Keratinocyte (primary cell): ENCODE results near the gene OTOS. TPM values are rescaled to one million over a fixed set of nuclear protein-coding genes. Genes with fewer than 3 reads are reported as not detected.

Experiments used
- DNase-seq: peaks from one replicate; pipeline ENCODE4 v3.0.0-alpha.2; 2011; ENCODE audit warnings: low read depth, missing footprints, low spot score
- FAIRE-seq: peaks from 2 replicates; lab custom pipeline; 2011; peaks lifted over from hg19 to GRCh38; lab: Jason Lieb, UNC
- H2AFZ ChIP-seq: 2 replicates; pipeline ENCODE4 v1.6.0; 2012; ENCODE audit warnings: low read length, control low read depth, inconsistent platforms; ENCODE audit not compliant: control insufficient read depth
- H3K27ac ChIP-seq: 2 replicates; pipeline ENCODE4 v1.5.1; 2011; ENCODE audit warnings: low read length; ENCODE audit not compliant: control insufficient read depth, insufficient read depth
- H3K27me3 ChIP-seq: 3 replicates; pipeline ENCODE4 v1.6.0; 2011; ENCODE audit warnings: low read length; ENCODE audit not compliant: control insufficient read depth, insufficient read depth; ENCODE audit errors: extremely low read depth
- H3K36me3 ChIP-seq, 2 experiments: 2 replicates in 1 of 2; 3 replicates in 1 of 2; pipeline ENCODE4 v1.5.1; 2011; ENCODE audit warnings: low read length in 2 of 2, mild to moderate bottlenecking in 1 of 2; ENCODE audit not compliant: control insufficient read depth in 2 of 2, insufficient read depth in 2 of 2; ENCODE audit errors: extremely low read depth in 1 of 2
- H3K4me1 ChIP-seq: 3 replicates; pipeline ENCODE4 v1.5.1; 2011; ENCODE audit warnings: low read length; ENCODE audit not compliant: control insufficient read depth, insufficient read depth; ENCODE audit errors: extremely low read depth
- H3K4me2 ChIP-seq: 3 replicates; pipeline ENCODE4 v1.6.0; 2011; ENCODE audit warnings: low read depth, low read length; ENCODE audit not compliant: control insufficient read depth, insufficient read depth; ENCODE audit errors: extremely low read depth
- H3K4me3 ChIP-seq, 3 experiments: fragments of 200-600 bp in 1 of 3; sonication (generic) in 1 of 3; 2 replicates in 2 of 3; 3 replicates in 1 of 3; pipeline ENCODE4 v1.5.1; 2011 to 2016; ENCODE audit warnings: low read length in 3 of 3, mild to moderate bottlenecking in 3 of 3, control low read depth in 2 of 3, inconsistent platforms in 1 of 3, low read depth in 1 of 3, mixed read lengths in 1 of 3, mixed run types in 1 of 3, moderate library complexity in 1 of 3; ENCODE audit not compliant: control insufficient read depth in 2 of 3, insufficient read depth in 2 of 3; ENCODE audit errors: extremely low read depth in 1 of 3
- H3K79me2 ChIP-seq: 2 replicates; pipeline ENCODE4 v1.6.0; 2012; ENCODE audit warnings: low read length; ENCODE audit not compliant: control insufficient read depth, insufficient read depth
- H3K9ac ChIP-seq: 3 replicates; pipeline ENCODE4 v1.6.0; 2011; ENCODE audit warnings: low read length; ENCODE audit not compliant: control insufficient read depth, insufficient read depth; ENCODE audit errors: extremely low read depth
- H3K9me1 ChIP-seq: 3 replicates; pipeline ENCODE4 v1.6.0; 2011; ENCODE audit warnings: low read length; ENCODE audit not compliant: control insufficient read depth, insufficient read depth; ENCODE audit errors: extremely low read depth
- H3K9me3 ChIP-seq: 2 replicates; pipeline ENCODE4 v1.5.1; 2012; ENCODE audit warnings: low read depth, low read length; ENCODE audit not compliant: control insufficient read depth
- H4K20me1 ChIP-seq: 3 replicates; pipeline ENCODE4 v1.6.0; 2011; ENCODE audit warnings: low read length; ENCODE audit not compliant: control insufficient read depth, insufficient read depth; ENCODE audit errors: extremely low read depth
- EZH2 ChIP-seq: IDR thresholded peaks from one replicate; pipeline ENCODE4 v1.6.1; 2012; ENCODE audit warnings: inconsistent platforms, mild to moderate bottlenecking, low read length, moderate library complexity
- dilution Hi-C: fragments of 300-500 bp; cut with MboI; formaldehyde crosslinking; loops from one replicate; pipeline ENCODE4 v1.7.0; 2020; ENCODE audit warnings: low sequenced_read_pairs; ENCODE audit not compliant: extremely low pct_ligation_motif_present
- polyA plus RNA-seq, 5 experiments: library from polyadenylated mRNA; depleted of rRNA in 3 of 5; stranded (reverse) in 3 of 5; stranded (forward) in 1 of 5; unstranded in 1 of 5; fragments of >200 nt; gene quantifications; 1 replicate in 1 of 5; 2 replicates in 3 of 5; 3 replicates in 1 of 5; pipeline versions ENCODE4 v1.2.1 to v1.2.3, GENCODE V29; 2011 to 2012; ENCODE audit warnings: missing spikeins in 2 of 5, low read depth in 1 of 5, low replicate concordance in 1 of 5
- TF ChIP-seq, protein P1 (sequence below), 3 experiments: IDR thresholded peaks in 1 of 3; conservative IDR thresholded peaks in 1 of 3; optimal IDR thresholded peaks in 1 of 3; 2 replicates in 2 of 3; 3 replicates in 1 of 3; pipeline versions ENCODE3 to v1.5.1; 2011; ENCODE audit warnings: low read length in 3 of 3, mild to moderate bottlenecking in 3 of 3, moderate library complexity in 2 of 3, control low read depth in 1 of 3, inconsistent platforms in 1 of 3; ENCODE audit not compliant: insufficient read depth in 2 of 3; ENCODE audit errors: extremely low read depth in 1 of 3

OTOS gene
- polyA plus RNA-seq, 1 donor (not counting 4 experiments of a cell fraction or from before 2014, with no cell fraction given) = not detected

DNA sequence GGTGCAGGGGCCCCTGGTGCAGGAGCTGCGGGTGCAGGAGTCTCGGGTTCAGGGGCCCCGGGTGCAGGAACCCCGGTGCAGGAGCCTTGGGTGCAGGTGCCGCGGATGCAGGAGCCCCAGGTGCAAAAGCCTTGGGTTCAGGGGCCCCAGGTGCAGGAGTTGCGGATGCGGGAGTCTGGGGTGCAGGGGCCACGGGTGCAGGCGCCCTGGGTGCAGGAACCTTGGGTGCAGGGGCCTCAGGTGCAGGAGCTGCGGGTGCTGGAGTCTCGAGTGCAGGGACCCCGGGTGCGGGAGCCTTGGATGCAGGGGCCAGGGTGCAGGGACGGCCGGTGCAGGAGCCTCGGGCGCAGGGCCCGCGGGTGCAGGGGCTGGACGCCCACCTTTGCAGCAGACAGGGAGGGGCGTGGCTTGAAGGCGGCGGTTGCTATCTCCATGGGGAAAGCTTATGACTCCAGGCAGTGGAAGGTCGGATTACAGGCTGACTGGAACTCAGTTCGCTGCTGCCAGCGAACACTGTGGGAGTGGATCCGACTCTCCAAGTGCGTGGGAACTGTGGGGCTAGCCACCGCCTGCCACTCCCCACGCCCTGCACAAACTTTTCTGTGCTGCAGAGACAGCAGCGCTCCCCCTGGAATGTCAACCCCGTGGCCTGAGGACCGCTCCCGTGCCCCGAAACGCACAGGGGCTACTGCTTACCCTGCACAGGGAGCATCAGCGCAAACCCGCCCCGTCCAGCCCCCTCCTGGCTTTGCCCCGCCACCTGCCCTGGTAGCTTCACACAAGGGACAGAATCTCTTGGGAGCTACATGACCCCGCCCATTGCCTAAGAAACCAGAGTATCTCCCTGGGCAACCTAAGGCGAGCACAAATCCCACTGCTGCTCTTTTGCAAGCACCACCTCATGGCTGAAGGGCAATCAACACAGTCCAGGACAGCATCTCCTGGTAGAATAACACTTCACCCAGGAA, 44.6 kb downstream of the OTOS start:
- Histone ChIP-seq H3K4me1 (no peaks in the 10 kb centered on the region), H3K9ac (no peak overlapping the region), H3K79me2 (no peaks in the 10 kb centered on the region), H3K36me3 (no peaks in the 10 kb centered on the region), H4K20me1 (no peaks in the 10 kb centered on the region), H3K27me3 (peaks cover 41% of the 10 kb centered on the region), H2AFZ (no peak overlapping the region), H3K9me1 (no peaks in the 10 kb centered on the region), H3K27ac (no peak overlapping the region), H3K4me3 (no peak overlapping the region), H3K4me2 (no peak overlapping the region), H3K9me3 (no peaks in the 10 kb centered on the region)
- DNase-seq (no peak), FAIRE-seq (no peak)
- peak; percentile 92 for TF ChIP-seq EZH2
- TF ChIP-seq, protein P1, sequence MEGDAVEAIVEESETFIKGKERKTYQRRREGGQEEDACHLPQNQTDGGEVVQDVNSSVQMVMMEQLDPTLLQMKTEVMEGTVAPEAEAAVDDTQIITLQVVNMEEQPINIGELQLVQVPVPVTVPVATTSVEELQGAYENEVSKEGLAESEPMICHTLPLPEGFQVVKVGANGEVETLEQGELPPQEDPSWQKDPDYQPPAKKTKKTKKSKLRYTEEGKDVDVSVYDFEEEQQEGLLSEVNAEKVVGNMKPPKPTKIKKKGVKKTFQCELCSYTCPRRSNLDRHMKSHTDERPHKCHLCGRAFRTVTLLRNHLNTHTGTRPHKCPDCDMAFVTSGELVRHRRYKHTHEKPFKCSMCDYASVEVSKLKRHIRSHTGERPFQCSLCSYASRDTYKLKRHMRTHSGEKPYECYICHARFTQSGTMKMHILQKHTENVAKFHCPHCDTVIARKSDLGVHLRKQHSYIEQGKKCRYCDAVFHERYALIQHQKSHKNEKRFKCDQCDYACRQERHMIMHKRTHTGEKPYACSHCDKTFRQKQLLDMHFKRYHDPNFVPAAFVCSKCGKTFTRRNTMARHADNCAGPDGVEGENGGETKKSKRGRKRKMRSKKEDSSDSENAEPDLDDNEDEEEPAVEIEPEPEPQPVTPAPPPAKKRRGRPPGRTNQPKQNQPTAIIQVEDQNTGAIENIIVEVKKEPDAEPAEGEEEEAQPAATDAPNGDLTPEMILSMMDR (optimal IDR thresholded peaks at IDR 0.05 in 1 of 3, IDR thresholded peaks at IDR 0.05 in 1 of 3, conservative IDR thresholded peaks at IDR 0.05 in 1 of 3; ENCODE audit: extremely low read depth in 1 of 3, insufficient read depth in 2 of 3, low read length in 3 of 3) = no peak
- dilution Hi-C loops = no loop called here

DNA sequence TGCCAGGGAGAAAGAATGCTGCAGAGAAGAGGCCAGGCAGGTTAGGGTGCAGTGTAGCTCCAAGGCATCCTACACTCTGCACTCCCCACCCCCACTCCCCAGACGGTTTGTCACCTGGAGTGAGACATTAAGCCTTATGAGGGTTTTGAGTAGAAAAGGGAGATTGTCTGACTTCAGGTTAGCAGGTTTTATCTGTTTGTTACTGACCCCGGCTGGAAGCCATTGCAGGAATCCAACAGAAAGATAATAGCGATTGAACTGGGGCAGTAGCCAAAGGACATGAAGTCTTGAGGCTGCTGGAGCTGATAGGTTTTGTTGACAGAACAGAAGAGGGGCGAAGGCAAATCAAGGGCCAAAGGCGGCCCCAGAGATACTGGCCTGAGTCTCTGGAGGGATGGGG, 51.2 kb downstream of the OTOS start:
- FAIRE-seq = no peak
- Histone ChIP-seq H3K9me3 (no peaks in the 10 kb centered on the region), H3K27ac (no peak overlapping the region), H3K9me1 (no peaks in the 10 kb centered on the region), H3K36me3 (no peaks in the 10 kb centered on the region), H3K4me1 (no peaks in the 10 kb centered on the region), H3K4me3 (no peak overlapping the region), H4K20me1 (no peaks in the 10 kb centered on the region), H3K79me2 (no peaks in the 10 kb centered on the region), H3K9ac (no peak overlapping the region), H3K4me2 (no peak overlapping the region), H2AFZ (no peak overlapping the region), H3K27me3 (peaks cover 6% of the 10 kb centered on the region)
- TF ChIP-seq, protein P1 (optimal IDR thresholded peaks at IDR 0.05 in 1 of 3, IDR thresholded peaks at IDR 0.05 in 1 of 3, conservative IDR thresholded peaks at IDR 0.05 in 1 of 3; ENCODE audit: extremely low read depth in 1 of 3, insufficient read depth in 2 of 3, low read length in 3 of 3) = no peak
- no peak for TF ChIP-seq EZH2
- dilution Hi-C loops = no loop called here
- DNase-seq = no peak

Other genes with a start within 250 kb of the OTOS start
- 114 to 129 TPM (median 127 TPM) in 3 replicates for gene NDUFA10, start 115.3 kb downstream of the OTOS start, polyA plus RNA-seq
- gene OR6B2, start 110.2 kb downstream of the OTOS start, polyA plus RNA-seq = not detected in 3 replicates
- not detected in 3 replicates for gene OR6B3, start 87.1 kb downstream of the OTOS start, polyA plus RNA-seq
- 238 to 399 TPM (median 385 TPM) in 3 replicates for gene COPS9, start 4.4 kb downstream of the OTOS start, polyA plus RNA-seq